GM21528 (cell line): ENCODE data around the gene CCL17.

Source experiments
- ATAC-seq: cut with Tn5 transposase; IDR thresholded peaks from one replicate; pipeline ENCODE4 v1.9.1; 2021; ENCODE audit warnings: mild to moderate bottlenecking, moderate library complexity; ENCODE audit not compliant: unreplicated experiment, low FRiP score

CCL17 gene

GRCh38 chr16:57377080-57377841, 27.3 kb upstream of the CCL17 start:
- peak; percentile 64 for ATAC-seq

GRCh38 chr16:57379579-57379978, 25.0 kb upstream of the CCL17 start:
- no peak for ATAC-seq

GRCh38 chr16:57380671-57381462, 23.7 kb upstream of the CCL17 start:
- no peak for ATAC-seq

GRCh38 chr16:57381791-57382534, 22.6 kb upstream of the CCL17 start:
- no peak for ATAC-seq

GRCh38 chr16:57382535-57383275, 21.9 kb upstream of the CCL17 start:
- no peak for ATAC-seq

GRCh38 chr16:57383276-57384247, 21.0 kb upstream of the CCL17 start:
- no peak for ATAC-seq

GRCh38 chr16:57384248-57385070, 20.1 kb upstream of the CCL17 start:
- ATAC-seq = no peak

- no peak for ATAC-seq
Observed at GRCh38 chr16:57385083-57385482, 19.5 kb upstream of the CCL17 start.

- no peak for ATAC-seq
Observed at GRCh38 chr16:57386381-57386951, 18.1 kb upstream of the CCL17 start.

GRCh38 chr16:57387598-57388354, 16.8 kb upstream of the CCL17 start:
- no peak for ATAC-seq

GRCh38 chr16:57388359-57389086, 16.0 kb upstream of the CCL17 start:
- ATAC-seq = no peak

- no peak for ATAC-seq
Observed at GRCh38 chr16:57389087-57389468, 15.5 kb upstream of the CCL17 start.

GRCh38 chr16:57390636-57391295, 13.8 kb upstream of the CCL17 start:
- no peak for ATAC-seq

- ATAC-seq = no peak
Observed at GRCh38 chr16:57391300-57391699, 13.3 kb upstream of the CCL17 start.

GRCh38 chr16:57391708-57392107, 12.9 kb upstream of the CCL17 start:
- no peak for ATAC-seq

- no peak for ATAC-seq
Observed at GRCh38 chr16:57392694-57393093, 11.9 kb upstream of the CCL17 start.
